HUES64 (cell line): ENCODE results near the gene CMIP.

Source experiments
- H3K27ac ChIP-seq: 2 replicates; pipeline ENCODE4 v1.7.0; 2013; ENCODE audit warnings: low read depth, low read length, inconsistent platforms
- H3K27me3 ChIP-seq: 2 replicates; pipeline ENCODE4 v1.6.1; 2013; ENCODE audit warnings: mild to moderate bottlenecking, low read length; ENCODE audit not compliant: insufficient read depth
- H3K36me3 ChIP-seq: 2 replicates; pipeline ENCODE4 v1.6.1; 2013; ENCODE audit warnings: mild to moderate bottlenecking, low read length; ENCODE audit not compliant: insufficient read depth
- H3K4me1 ChIP-seq: 2 replicates; pipeline ENCODE4 v1.6.1; 2013; ENCODE audit warnings: mild to moderate bottlenecking, low read length, moderate library complexity; ENCODE audit not compliant: insufficient read depth
- H3K4me3 ChIP-seq: 2 replicates; pipeline ENCODE4 v1.5.1; 2013; ENCODE audit warnings: mild to moderate bottlenecking, low read length, moderate library complexity
- H3K9ac ChIP-seq: 2 replicates; pipeline ENCODE4 v1.6.1; 2013; ENCODE audit warnings: mild to moderate bottlenecking, low read depth, low read length
- H3K9me3 ChIP-seq: 2 replicates; pipeline ENCODE4 v1.6.1; 2013; ENCODE audit warnings: low read depth, low read length; ENCODE audit not compliant: insufficient read depth
- WGBS: fragments of 150-250, 120-280 bp; methylation state at CpG from one replicate; pipeline ENCODE4 v1.1.7; 2013; ENCODE audit warnings: missing lambda C conversion rate; 5-methylcytosine and 5-hydroxymethylcytosine counted together

Gene CMIP

GRCh38 chr16:81755915-81756614 is 311.5 kb downstream of the CMIP start:
- Histone ChIP-seq H3K27me3 (no peaks in the 10 kb centered on the region), H3K27ac (no peak overlapping the region), H3K9me3 (no peaks in the 10 kb centered on the region), H3K9ac (no peak overlapping the region), H3K4me3 (no peak overlapping the region), H3K4me1 (no peaks in the 10 kb centered on the region), H3K36me3 (no peaks in the 10 kb centered on the region)
- WGBS: 90% methylated on average over 13 of the region's 13 CpGs

GRCh38 chr16:81756615-81757356 is 312.2 kb downstream of the CMIP start:
- no peaks in the 10 kb centered on the region for H3K4me1 ChIP-seq
- H3K27ac ChIP-seq: no peak overlapping the region
- H3K27me3 ChIP-seq: no peaks in the 10 kb centered on the region
- no peaks in the 10 kb centered on the region for H3K36me3 ChIP-seq
- H3K9ac ChIP-seq: no peak overlapping the region
- no peaks in the 10 kb centered on the region for H3K9me3 ChIP-seq
- WGBS: 86% methylated on average over 9 of the region's 9 CpGs
- no peak overlapping the region for H3K4me3 ChIP-seq

GRCh38 chr16:81758376-81758775 is 313.8 kb downstream of the CMIP start:
- no peak overlapping the region for H3K9ac ChIP-seq
- WGBS: 42% methylated on average over 2 of the region's 2 CpGs
- no peak overlapping the region for H3K27ac ChIP-seq
- no peak overlapping the region for H3K4me3 ChIP-seq
- no peaks in the 10 kb centered on the region for H3K36me3 ChIP-seq
- no peaks in the 10 kb centered on the region for H3K4me1 ChIP-seq
- no peaks in the 10 kb centered on the region for H3K27me3 ChIP-seq
- no peaks in the 10 kb centered on the region for H3K9me3 ChIP-seq
